ENCODE data around the gene PAX6. TPM values are rescaled to one million over a fixed set of nuclear protein-coding genes. Genes with fewer than 3 reads are reported as not detected.

PAX6 gene
- total and polyA plus RNA-seq, 2 donors from 2014 or later, result not detected

GRCh38 chr11:31795706-31796498 is 15.2 kb downstream of the PAX6 start:
- FAIRE-seq (no peak), DNase-seq (peak in 1 of 5 donors; percentile 34)
- no peak overlapping the region for H3K27ac ChIP-seq (ENCODE audit: low read depth in 2 of 2, low read length in 2 of 2)
- TF ChIP-seq CTCF (IDR thresholded peaks at IDR 0.05; ENCODE audit: borderline replicate concordance, extremely low read depth, insufficient read depth), result no peak
- no peaks in the 10 kb centered on the region for H3K9me3 ChIP-seq (ENCODE audit: control insufficient read depth in 2 of 3, insufficient read depth in 1 of 3, low read length in 3 of 3)
- H3K4me3 ChIP-seq (ENCODE audit: low read length in 3 of 3), result no peak overlapping the region
- intact Hi-C loops (cut with DNase I), result no loop called here
- H3K4me1 ChIP-seq (ENCODE audit: control insufficient read depth in 2 of 3, insufficient read depth in 2 of 3, low read depth in 1 of 3, low read length in 3 of 3), result peaks cover 0 to 4% (median 3%) of the 10 kb centered on the region in 3 donors
- H3K27me3 ChIP-seq (ENCODE audit: control insufficient read depth, insufficient read depth, low read length), result peaks cover 40% of the 10 kb centered on the region
- no peaks in the 10 kb centered on the region for H3K36me3 ChIP-seq (ENCODE audit: control insufficient read depth in 2 of 3, insufficient read depth in 3 of 3, low read length in 3 of 3)
- no peak overlapping the region for H3K9ac ChIP-seq (ENCODE audit: low read length in 3 of 3)

- peaks cover 28% of the 10 kb centered on the region for H3K27me3 ChIP-seq (ENCODE audit: control insufficient read depth, insufficient read depth, low read length)
These were observed 16.6 kb downstream of the PAX6 start for GRCh38 chr11:31794548-31794947.

GRCh38 chr11:31793264-31793663 is 17.9 kb downstream of the PAX6 start:
- H3K4me1 ChIP-seq (ENCODE audit: control insufficient read depth in 2 of 3, insufficient read depth in 2 of 3, low read depth in 1 of 3, low read length in 3 of 3), result peaks cover 0 to 3% (median 0%) of the 10 kb centered on the region in 3 donors
- DNase-seq, result no peak
- no peak for FAIRE-seq
- H3K9me3 ChIP-seq (ENCODE audit: control insufficient read depth in 2 of 3, insufficient read depth in 1 of 3, low read length in 3 of 3), result no peaks in the 10 kb centered on the region
- H3K9ac ChIP-seq (ENCODE audit: low read length in 3 of 3), result no peak overlapping the region
- no peak for TF ChIP-seq CTCF (IDR thresholded peaks at IDR 0.05; ENCODE audit: borderline replicate concordance, extremely low read depth, insufficient read depth)
- H3K4me3 ChIP-seq (ENCODE audit: low read length in 3 of 3), result no peak overlapping the region
- H3K27me3 ChIP-seq (ENCODE audit: control insufficient read depth, insufficient read depth, low read length), result peaks cover 20% of the 10 kb centered on the region
- H3K27ac ChIP-seq (ENCODE audit: low read depth in 2 of 2, low read length in 2 of 2), result no peak overlapping the region
- no peaks in the 10 kb centered on the region for H3K36me3 ChIP-seq (ENCODE audit: control insufficient read depth in 2 of 3, insufficient read depth in 3 of 3, low read length in 3 of 3)
- intact Hi-C loops (cut with DNase I), result no loop called here

More at GRCh38 chr11:31794548-31794947, 16.6 kb downstream of the PAX6 start:
- intact Hi-C loops (cut with DNase I), result no loop called here
- H3K9ac ChIP-seq (ENCODE audit: low read length in 3 of 3), result no peak overlapping the region
- no peak overlapping the region for H3K4me3 ChIP-seq (ENCODE audit: low read length in 3 of 3)
- no peak for TF ChIP-seq CTCF (IDR thresholded peaks at IDR 0.05; ENCODE audit: borderline replicate concordance, extremely low read depth, insufficient read depth)
- no peak for FAIRE-seq
- H3K9me3 ChIP-seq (ENCODE audit: control insufficient read depth in 2 of 3, insufficient read depth in 1 of 3, low read length in 3 of 3), result no peaks in the 10 kb centered on the region
- no peaks in the 10 kb centered on the region for H3K36me3 ChIP-seq (ENCODE audit: control insufficient read depth in 2 of 3, insufficient read depth in 3 of 3, low read length in 3 of 3)
- no peak for DNase-seq
- peaks cover 0 to 4% (median 3%) of the 10 kb centered on the region in 3 donors for H3K4me1 ChIP-seq (ENCODE audit: control insufficient read depth in 2 of 3, insufficient read depth in 2 of 3, low read depth in 1 of 3, low read length in 3 of 3)
- no peak overlapping the region for H3K27ac ChIP-seq (ENCODE audit: low read depth in 2 of 2, low read length in 2 of 2)
